ENCODE measurements around the gene NISCH. TPM values are rescaled to one million over a fixed set of nuclear protein-coding genes. Genes with fewer than 3 reads are reported as not detected.

NISCH gene
- total and polyA plus RNA-seq, 2 of the 8 experiments (the other 6 are each of a cell fraction or from before 2014, with no cell fraction given) = 71.2 to 71.9 TPM

DNA sequence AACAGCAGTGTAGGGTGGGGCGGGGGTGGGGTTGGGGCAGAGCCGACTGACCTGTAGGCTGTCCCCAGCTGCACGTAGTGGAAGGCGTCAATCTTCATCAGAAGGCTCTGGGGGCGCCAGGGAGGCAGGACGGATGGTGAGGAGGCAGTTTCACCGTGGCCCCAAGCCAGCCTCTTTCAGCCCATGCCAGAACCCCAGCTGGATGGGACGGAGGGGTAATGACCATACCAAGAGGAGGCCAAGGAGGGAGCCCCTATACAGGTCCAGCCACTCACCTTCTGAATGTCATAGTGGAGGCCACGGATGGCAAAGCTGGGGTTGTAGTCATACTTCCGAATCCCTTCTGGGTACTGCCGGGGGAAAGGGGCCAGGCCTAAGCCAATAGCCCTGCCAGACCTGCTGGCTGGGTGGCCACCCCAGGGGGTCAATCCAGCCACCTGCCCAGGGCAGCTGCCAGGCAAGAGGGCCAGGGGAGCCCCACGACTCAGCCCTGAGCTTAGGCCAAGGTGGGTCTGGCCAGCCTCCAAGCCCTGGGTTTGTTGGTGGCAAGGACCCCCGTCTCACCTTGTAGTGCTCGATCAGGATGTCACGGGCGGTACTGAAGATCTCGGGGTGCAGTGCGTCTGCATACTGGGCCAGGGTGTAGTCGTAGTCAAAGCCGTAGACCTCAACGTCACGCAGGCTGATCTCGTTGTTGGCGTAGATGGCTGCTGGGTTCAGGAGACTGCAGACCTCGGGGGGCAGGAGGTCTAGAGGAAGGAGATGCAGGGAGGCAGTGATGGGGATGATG lies 73.4 kb downstream of the NISCH start (continued):
- TF ChIP-seq, protein P1, sequence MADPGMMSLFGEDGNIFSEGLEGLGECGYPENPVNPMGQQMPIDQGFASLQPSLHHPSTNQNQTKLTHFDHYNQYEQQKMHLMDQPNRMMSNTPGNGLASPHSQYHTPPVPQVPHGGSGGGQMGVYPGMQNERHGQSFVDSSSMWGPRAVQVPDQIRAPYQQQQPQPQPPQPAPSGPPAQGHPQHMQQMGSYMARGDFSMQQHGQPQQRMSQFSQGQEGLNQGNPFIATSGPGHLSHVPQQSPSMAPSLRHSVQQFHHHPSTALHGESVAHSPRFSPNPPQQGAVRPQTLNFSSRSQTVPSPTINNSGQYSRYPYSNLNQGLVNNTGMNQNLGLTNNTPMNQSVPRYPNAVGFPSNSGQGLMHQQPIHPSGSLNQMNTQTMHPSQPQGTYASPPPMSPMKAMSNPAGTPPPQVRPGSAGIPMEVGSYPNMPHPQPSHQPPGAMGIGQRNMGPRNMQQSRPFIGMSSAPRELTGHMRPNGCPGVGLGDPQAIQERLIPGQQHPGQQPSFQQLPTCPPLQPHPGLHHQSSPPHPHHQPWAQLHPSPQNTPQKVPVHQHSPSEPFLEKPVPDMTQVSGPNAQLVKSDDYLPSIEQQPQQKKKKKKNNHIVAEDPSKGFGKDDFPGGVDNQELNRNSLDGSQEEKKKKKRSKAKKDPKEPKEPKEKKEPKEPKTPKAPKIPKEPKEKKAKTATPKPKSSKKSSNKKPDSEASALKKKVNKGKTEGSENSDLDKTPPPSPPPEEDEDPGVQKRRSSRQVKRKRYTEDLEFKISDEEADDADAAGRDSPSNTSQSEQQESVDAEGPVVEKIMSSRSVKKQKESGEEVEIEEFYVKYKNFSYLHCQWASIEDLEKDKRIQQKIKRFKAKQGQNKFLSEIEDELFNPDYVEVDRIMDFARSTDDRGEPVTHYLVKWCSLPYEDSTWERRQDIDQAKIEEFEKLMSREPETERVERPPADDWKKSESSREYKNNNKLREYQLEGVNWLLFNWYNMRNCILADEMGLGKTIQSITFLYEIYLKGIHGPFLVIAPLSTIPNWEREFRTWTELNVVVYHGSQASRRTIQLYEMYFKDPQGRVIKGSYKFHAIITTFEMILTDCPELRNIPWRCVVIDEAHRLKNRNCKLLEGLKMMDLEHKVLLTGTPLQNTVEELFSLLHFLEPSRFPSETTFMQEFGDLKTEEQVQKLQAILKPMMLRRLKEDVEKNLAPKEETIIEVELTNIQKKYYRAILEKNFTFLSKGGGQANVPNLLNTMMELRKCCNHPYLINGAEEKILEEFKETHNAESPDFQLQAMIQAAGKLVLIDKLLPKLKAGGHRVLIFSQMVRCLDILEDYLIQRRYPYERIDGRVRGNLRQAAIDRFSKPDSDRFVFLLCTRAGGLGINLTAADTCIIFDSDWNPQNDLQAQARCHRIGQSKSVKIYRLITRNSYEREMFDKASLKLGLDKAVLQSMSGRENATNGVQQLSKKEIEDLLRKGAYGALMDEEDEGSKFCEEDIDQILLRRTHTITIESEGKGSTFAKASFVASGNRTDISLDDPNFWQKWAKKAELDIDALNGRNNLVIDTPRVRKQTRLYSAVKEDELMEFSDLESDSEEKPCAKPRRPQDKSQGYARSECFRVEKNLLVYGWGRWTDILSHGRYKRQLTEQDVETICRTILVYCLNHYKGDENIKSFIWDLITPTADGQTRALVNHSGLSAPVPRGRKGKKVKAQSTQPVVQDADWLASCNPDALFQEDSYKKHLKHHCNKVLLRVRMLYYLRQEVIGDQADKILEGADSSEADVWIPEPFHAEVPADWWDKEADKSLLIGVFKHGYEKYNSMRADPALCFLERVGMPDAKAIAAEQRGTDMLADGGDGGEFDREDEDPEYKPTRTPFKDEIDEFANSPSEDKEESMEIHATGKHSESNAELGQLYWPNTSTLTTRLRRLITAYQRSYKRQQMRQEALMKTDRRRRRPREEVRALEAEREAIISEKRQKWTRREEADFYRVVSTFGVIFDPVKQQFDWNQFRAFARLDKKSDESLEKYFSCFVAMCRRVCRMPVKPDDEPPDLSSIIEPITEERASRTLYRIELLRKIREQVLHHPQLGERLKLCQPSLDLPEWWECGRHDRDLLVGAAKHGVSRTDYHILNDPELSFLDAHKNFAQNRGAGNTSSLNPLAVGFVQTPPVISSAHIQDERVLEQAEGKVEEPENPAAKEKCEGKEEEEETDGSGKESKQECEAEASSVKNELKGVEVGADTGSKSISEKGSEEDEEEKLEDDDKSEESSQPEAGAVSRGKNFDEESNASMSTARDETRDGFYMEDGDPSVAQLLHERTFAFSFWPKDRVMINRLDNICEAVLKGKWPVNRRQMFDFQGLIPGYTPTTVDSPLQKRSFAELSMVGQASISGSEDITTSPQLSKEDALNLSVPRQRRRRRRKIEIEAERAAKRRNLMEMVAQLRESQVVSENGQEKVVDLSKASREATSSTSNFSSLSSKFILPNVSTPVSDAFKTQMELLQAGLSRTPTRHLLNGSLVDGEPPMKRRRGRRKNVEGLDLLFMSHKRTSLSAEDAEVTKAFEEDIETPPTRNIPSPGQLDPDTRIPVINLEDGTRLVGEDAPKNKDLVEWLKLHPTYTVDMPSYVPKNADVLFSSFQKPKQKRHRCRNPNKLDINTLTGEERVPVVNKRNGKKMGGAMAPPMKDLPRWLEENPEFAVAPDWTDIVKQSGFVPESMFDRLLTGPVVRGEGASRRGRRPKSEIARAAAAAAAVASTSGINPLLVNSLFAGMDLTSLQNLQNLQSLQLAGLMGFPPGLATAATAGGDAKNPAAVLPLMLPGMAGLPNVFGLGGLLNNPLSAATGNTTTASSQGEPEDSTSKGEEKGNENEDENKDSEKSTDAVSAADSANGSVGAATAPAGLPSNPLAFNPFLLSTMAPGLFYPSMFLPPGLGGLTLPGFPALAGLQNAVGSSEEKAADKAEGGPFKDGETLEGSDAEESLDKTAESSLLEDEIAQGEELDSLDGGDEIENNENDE (IDR thresholded peaks at IDR 0.05; ENCODE audit: insufficient replicate concordance, low read length) = no peak
- no peak for TF ChIP-seq TEAD4 (IDR thresholded peaks at IDR 0.05; ENCODE audit: low read depth, low read length)
- no peak for TF ChIP-seq SP4 (IDR thresholded peaks at IDR 0.05; ENCODE audit: low read length)
- TF ChIP-seq CBX5 (IDR thresholded peaks at IDR 0.05; ENCODE audit: low read depth, low read length) = no peak
- no peak for TF ChIP-seq NRF1 (IDR thresholded peaks at IDR 0.05; ENCODE audit: low read depth, low read length)
- TF ChIP-seq CHD2 (IDR thresholded peaks at IDR 0.05; ENCODE audit: low read length) = no peak
- TF ChIP-seq SAP30 (IDR thresholded peaks at IDR 0.05; ENCODE audit: insufficient read depth, insufficient replicate concordance, low read length) = no peak

All from H1 (cell line).